ENCODE measurements around the gene EIF4G1. TPM values are rescaled to one million over a fixed set of nuclear protein-coding genes. Genes with fewer than 3 reads are reported as not detected.
"Not testable (repeated sequence)": the region's sequence is repeated elsewhere in the genome, so short reads cannot be mapped to it uniquely, and the experiment has no call there.

The EIF4G1 gene
- 252 and 288 TPM in 2 replicates for total RNA-seq

- peak; percentile 95 for DNase-seq (ENCODE audit: low read depth)
- no peak for TF ChIP-seq CTCF (IDR thresholded peaks at IDR 0.05; ENCODE audit: insufficient read depth, low read depth, low read length)
- peak within 1 kb of the TSS; percentile 95 for H3K4me3 ChIP-seq (ENCODE audit: low read depth, low read length)
These were observed at the start of gene EIF4G1 for GRCh38 chr3:184314363-184314699. Gene EIF4G1 (plus strand): TSS chr3:184314606. CDS start chr3:184315797, 1,191 bp downstream.

- H3K4me3 ChIP-seq (ENCODE audit: low read depth, low read length); DNase-seq (ENCODE audit: low read depth): not testable (repeated sequence)
These were observed 47.2 kb upstream of the EIF4G1 start for GRCh38 chr3:184267249-184267648.

GRCh38 chr3:184272269-184272668, 42.1 kb upstream of the EIF4G1 start:
- TF ChIP-seq CTCF (IDR thresholded peaks at IDR 0.05; ENCODE audit: insufficient read depth, low read depth, low read length): no peak
- no peak for DNase-seq (ENCODE audit: low read depth)
- H3K4me3 ChIP-seq (ENCODE audit: low read depth, low read length): no peak overlapping the region

- H3K4me3 ChIP-seq (ENCODE audit: low read depth, low read length): no peak overlapping the region
- no peak for TF ChIP-seq CTCF (IDR thresholded peaks at IDR 0.05; ENCODE audit: insufficient read depth, low read depth, low read length)
- DNase-seq (ENCODE audit: low read depth): no peak
These were observed 39.1 kb upstream of the EIF4G1 start for GRCh38 chr3:184275381-184275701.

GRCh38 chr3:184275961-184276910, 38.2 kb upstream of the EIF4G1 start, which contains the start of gene ECE2:
Gene ECE2 (plus strand): TSS chr3:184276022. CDS start chr3:184276154, 132 bp downstream.
- no peak for TF ChIP-seq CTCF (IDR thresholded peaks at IDR 0.05; ENCODE audit: insufficient read depth, low read depth, low read length)
- H3K4me3 ChIP-seq (ENCODE audit: low read depth, low read length): no peak within 1 kb of the TSS
- DNase-seq (ENCODE audit: low read depth): no peak

- no peak for TF ChIP-seq CTCF (IDR thresholded peaks at IDR 0.05; ENCODE audit: insufficient read depth, low read depth, low read length)
- no peak for DNase-seq (ENCODE audit: low read depth)
- no peak overlapping the region for H3K4me3 ChIP-seq (ENCODE audit: low read depth, low read length)
These were observed 37.0 kb upstream of the EIF4G1 start for GRCh38 chr3:184277366-184277765.

GRCh38 chr3:184282941-184283340, 31.5 kb upstream of the EIF4G1 start:
- no peak overlapping the region for H3K4me3 ChIP-seq (ENCODE audit: low read depth, low read length)
- no peak for TF ChIP-seq CTCF (IDR thresholded peaks at IDR 0.05; ENCODE audit: insufficient read depth, low read depth, low read length)
- no peak for DNase-seq (ENCODE audit: low read depth)

All from fibroblast of villous mesenchyme (primary cell).